NK-92 (cell line): ENCODE results near the gene FAR2.
"Not testable (repeated sequence)": the region's sequence is repeated elsewhere in the genome, so short reads cannot be mapped to it uniquely, and the experiment has no call there.

ENCODE experiments used
- DNase-seq: peaks from one replicate; lab custom pipeline; 2025; ENCODE audit not compliant: unreplicated experiment; lab: John Stamatoyannopoulos, UW

Gene FAR2

DNA sequence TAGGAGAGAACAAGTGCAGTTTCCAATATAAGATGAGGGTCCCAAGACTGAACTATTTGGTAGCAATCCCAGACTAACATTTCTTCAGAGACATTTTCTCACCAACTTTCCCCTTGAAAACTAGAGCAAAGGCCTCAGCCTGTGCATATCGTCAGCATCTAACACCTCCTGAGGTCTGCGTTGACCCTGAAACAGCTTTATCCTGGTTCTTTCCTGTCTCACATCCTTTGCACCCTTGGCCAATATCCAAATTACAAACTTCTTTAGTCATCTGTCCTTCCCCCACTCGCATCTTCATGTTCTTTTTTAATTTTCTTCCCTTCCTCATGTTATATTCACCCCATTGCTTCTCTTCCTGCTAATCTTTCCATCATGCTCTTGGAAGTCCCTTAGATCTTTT lies 83.0 kb downstream of the FAR2 start:
- no peak for DNase-seq

GRCh38 chr12:29234552-29234951 lies 85.5 kb downstream of the FAR2 start:
- DNase-seq: no peak

DNA sequence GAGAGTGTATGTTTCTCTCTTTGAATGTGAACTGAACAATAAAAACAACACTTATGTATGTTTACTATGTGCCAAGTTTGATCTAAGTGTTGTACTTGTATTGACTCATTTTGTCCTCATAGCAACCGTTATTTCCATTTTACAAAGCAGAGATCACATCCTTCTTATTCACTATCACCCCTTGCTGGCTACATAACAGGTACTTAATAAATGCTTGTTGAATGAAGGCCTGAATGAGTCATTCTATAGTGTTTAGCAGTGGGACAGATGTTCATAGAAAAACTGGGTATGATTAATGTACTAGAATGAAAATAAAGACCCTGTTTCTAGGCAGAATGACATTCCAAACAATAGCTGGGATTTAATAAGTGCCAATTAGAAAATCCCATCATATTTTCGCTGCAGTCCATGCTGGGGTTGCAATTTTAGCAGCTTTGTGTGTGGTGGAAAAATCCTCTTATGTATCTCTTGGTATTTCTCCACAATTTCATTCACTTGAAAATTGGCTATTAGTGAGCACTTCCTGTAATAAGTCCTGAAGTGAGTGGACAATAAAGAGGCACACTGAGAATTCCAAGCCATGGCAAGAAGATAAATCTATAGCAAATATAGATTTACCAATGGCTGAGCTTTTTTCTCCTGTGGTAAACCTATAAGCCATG lies 86.0 kb downstream of the FAR2 start:
- DNase-seq: no peak

DNA sequence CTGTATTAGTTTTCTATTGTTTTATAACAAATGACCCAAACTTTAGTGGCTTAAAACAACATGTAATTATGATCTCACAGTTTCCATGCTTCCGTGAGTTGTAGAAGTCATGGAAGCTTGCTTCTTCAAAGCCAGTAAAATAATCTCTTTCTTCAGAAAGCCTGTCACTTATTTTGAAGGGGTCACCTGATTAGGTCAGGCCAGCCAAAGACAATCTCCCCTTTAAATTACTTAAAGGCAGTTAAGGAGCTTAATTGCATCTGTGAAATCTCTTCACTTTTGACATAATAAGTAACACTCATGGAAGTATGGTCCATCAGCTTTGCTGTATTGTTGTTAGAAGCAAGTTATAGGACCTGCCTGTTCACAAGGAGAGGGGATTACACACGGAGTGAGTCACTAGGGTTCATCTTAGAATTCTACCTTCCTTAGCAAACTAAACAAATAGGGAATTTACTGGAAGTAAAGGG lies 89.8 kb downstream of the FAR2 start:
- no peak for DNase-seq

DNA sequence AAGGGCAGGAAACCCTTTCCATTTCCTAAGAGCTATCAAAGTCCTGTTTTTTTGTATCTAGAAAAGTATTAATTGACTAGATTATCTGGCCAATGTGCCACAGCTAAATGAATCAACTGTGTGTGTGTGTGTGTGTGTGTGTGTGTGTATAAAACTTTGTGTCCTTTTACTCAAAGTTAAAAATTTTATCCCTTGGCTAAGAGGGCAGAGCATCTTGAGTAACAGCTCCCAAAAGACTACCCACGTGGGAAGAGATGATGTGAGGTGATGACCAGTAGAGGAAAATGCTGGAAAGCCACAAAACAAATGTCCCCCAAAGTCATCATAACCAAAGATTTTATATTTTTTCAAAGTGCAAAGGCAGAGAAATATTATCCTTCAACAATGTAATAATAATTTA lies 90.3 kb downstream of the FAR2 start:
- DNase-seq: no peak

DNA sequence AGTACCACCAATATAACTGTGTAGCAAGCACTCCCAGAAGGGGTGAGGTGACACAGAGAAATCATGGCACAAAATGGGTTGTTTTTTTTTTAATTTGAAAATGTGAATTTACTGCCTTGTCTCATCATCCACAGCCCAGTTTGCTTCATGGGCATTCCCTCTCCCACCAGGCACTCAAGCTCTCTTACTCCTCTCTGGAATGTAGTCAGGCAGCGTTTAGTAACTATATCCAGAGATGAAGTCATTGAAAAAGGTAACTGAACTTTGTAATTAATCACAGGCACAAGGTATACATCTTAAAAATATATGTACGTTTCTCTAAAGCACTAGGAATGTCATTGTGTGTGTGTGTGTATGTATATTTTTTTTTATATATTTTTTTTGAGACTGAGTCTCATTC lies 91.4 kb downstream of the FAR2 start:
- no peak for DNase-seq

- DNase-seq: no peak
Observed at GRCh38 chr12:29241821-29242591, 92.9 kb downstream of the FAR2 start.

DNA sequence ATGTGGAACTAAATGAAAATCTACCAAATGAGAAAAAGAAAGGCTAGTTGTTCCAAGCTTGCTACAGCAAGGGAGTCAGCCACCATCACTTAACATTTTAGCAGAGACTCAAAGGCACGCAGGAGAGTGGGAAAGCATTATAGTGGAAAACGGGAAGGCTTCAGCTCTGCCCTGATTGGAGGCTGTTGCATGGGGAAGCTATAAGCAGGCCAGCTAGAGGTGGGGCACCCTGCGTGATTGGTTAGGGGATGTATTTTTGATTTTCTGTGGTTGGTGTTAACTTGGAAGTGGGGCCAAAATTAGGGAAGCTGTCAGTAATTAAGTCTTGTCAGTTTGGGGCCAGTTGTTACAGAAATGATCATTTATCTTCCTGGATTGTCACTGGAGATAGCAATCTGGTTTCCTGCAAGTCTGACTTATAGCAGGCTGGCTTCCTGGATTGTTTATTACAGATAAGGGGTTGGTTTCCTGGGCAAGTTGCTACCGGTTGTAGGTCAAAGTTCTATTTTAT lies 93.9 kb downstream of the FAR2 start:
- DNase-seq: no peak

- no peak for DNase-seq
Observed at GRCh38 chr12:29244159-29244765, 95.2 kb downstream of the FAR2 start.

GRCh38 chr12:29245246-29245645 lies 96.2 kb downstream of the FAR2 start:
- no peak for DNase-seq

DNA sequence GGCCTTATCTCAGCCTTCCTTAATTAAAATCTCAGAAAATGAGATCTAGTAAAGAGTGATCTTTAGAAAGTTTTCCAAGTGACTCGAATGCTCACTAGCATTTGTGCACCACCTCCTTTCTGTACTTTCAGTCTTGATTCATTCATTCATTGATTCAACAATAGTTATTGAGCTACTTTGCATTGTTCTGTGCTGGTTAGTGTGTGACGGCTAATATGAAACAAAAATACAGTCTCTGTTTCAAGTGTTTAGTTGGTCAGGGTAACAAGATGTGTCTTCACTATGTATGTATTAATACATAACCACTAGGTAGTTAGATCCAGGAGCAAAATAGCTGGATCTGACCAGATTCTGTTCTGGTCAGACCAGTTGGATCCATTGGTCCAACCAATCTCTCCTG lies 100.9 kb downstream of the FAR2 start:
- no peak for DNase-seq

- DNase-seq: no peak
Observed at GRCh38 chr12:29253906-29254625, 105.0 kb downstream of the FAR2 start.

- DNase-seq: no peak
Observed at GRCh38 chr12:29255042-29255441, 106.0 kb downstream of the FAR2 start.

GRCh38 chr12:29256598-29256997 lies 107.5 kb downstream of the FAR2 start:
- no peak for DNase-seq

DNA sequence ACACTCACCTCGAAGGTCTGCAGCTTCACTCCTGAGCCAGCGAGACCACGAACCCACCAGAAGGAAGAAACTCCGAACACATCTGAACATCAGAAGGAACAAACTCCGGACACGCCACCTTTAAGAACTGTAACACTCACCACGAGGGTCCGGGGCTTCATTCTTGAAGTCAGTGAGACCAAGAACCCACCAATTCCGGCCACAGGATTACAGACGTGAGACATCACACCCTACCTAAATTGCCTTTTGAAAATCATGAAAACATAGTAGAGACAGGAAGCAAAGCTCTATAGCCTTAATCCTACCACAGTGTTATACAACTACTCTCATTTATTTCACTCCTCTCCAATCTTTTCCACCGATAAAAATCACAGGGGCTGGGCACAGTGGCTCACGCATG lies 108.6 kb downstream of the FAR2 start:
- DNase-seq: not testable (repeated sequence)

- DNase-seq: no peak
Observed at GRCh38 chr12:29264424-29264823, 115.3 kb downstream of the FAR2 start.

DNA sequence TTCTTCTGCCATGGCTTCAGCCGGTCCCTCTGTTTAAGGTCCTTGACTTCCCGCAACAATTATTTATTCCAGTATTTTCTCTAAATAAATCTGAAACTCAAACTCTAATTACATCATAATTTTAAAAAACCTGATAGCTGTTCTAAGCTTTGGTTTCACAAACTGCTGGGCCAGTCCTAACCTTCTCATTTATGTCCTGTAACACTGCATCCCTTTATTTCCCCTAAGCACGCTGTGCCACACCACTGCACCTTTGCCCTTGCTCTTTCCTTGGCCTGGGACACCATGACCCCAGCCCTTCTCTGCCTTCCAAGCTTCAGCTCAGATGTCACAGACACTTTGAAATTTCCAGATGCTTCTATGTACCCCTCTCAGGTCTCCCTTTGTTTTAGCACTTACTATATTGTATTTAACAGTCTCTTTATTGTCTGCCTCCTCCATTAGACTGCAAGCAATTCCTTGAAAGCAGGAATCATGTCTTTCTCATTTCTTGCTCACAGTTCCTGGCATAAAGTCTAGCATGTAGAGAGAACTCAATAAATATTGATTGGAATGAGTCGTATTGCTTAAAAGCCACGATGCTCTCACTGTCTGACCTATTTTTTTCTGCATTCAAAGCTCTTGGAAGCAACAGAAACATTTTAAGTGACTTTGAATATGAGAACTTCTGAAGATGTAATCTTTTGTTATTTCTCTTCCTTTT lies 120.8 kb downstream of the FAR2 start:
- DNase-seq: no peak

DNA sequence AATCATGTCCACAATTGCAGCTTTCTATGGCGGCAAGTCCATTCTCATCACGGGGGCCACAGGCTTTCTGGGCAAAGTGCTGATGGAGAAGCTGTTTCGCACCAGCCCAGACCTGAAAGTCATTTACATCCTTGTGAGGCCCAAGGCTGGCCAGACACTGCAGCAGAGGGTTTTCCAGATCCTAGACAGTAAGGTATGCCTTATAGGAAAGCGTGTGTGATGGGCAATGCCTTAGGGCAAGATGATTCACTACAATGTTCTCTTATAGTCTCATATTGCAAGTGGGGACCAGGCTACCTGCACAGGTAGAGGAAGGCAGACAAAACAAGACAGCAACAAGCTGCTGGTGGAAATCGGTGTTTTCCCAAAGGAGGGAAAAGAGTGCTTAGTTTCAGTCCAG lies 121.4 kb downstream of the FAR2 start:
- no peak for DNase-seq

GRCh38 chr12:29273178-29273843 lies 124.2 kb downstream of the FAR2 start:
- DNase-seq: no peak

DNA sequence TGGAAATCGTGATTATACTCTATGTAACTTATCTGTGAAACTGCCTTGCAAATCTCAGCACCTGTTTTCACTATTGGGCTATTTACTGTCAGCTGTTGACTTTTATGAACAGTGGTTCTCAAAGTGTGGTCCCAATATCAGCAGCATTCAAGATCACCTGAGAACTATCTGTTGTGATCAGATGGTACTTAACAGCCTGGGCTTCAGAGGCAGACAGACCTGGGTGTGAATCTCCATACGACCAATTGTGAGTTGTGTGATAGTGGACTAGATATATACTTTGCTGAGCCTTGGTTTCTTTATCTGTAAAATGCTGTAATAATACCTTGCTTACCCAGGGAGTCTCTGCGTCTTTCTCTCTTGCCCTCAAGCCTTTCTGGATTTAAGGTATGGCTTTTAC lies 126.8 kb downstream of the FAR2 start:
- no peak for DNase-seq
